Esophagus squamous epithelium (tissue), 4 donors: ENCODE results near the gene LKAAEAR1.

Experiments used
- CTCF ChIP-seq, 6 experiments: fragments of 450-650 bp in 4 of 6; fragments of 200-600 bp in 2 of 6; sonication (generic) in 2 of 6; IDR thresholded peaks; one replicate each; pipeline ENCODE4 v1.5.1; 2016 to 2019; ENCODE audit warnings: antibody characterized with exemption in 6 of 6, mild to moderate bottlenecking in 4 of 6, moderate library complexity in 4 of 6
- POLR2A ChIP-seq, 4 donors: fragments of 450-650 bp; IDR thresholded peaks; one replicate each; pipeline ENCODE4 v1.6.1; 2017; ENCODE audit warnings: antibody characterized with exemption in 4 of 4, mild to moderate bottlenecking in 4 of 4, moderate library complexity in 3 of 4

DNA sequence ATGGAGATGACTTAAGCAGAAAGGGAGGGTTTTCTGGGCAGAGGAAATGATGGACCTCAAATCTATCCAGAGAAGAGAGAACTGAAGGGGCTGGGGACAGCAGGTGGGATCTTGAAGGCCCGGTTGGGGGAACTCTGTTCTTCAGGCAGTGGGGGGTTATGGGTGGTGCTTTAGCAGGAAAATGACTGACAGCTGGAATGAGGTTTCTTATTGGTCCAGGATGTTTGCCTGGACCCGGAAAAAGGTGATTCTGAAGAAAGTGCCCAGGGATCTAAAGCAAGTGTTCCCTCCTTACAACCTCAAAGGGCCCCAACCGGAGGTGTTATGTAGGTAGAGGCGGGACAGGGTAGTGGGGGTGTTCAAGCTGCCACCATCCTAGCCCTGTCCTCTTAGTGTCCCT is 11.3 kb upstream of the LKAAEAR1 start:
- TF ChIP-seq CTCF (IDR thresholded peaks at IDR 0.05), result no peak
- no peak for TF ChIP-seq POLR2A (IDR thresholded peaks at IDR 0.05)
